Anterior cingulate cortex (tissue), 58 donors: Measurements from ENCODE around the gene DLG2.
"Not testable (repeated sequence)": the region's sequence is repeated elsewhere in the genome, so short reads cannot be mapped to it uniquely, and the experiment has no call there.

Experiments used
- DNase-seq, 58 donors: peaks; one replicate each; lab custom pipeline; 2025; lab: John Stamatoyannopoulos, UW

Gene DLG2

GRCh38 chr11:85475660-85476517 lies 151.3 kb downstream of the DLG2 start:
- no peak for DNase-seq

GRCh38 chr11:85472953-85473352 lies 154.2 kb downstream of the DLG2 start:
- DNase-seq = no peak

GRCh38 chr11:85464283-85464682 lies 162.9 kb downstream of the DLG2 start:
- no peak for DNase-seq

- no peak for DNase-seq
These were observed 167.8 kb downstream of the DLG2 start for GRCh38 chr11:85459304-85459703.

- no peak for DNase-seq
These were observed 182.7 kb downstream of the DLG2 start for GRCh38 chr11:85444479-85444878.

- no peak for DNase-seq
These were observed 186.9 kb downstream of the DLG2 start for GRCh38 chr11:85440273-85440672.

GRCh38 chr11:85438328-85438727 lies 188.8 kb downstream of the DLG2 start:
- no peak for DNase-seq

GRCh38 chr11:85431319-85431718 lies 195.8 kb downstream of the DLG2 start:
- peak in 1 of 58 donors; percentile 1 for DNase-seq

GRCh38 chr11:85423794-85424193 lies 203.3 kb downstream of the DLG2 start:
- DNase-seq = no peak

GRCh38 chr11:85423316-85423715 lies 203.8 kb downstream of the DLG2 start:
- DNase-seq = no peak

GRCh38 chr11:85414175-85414574 lies 213.0 kb downstream of the DLG2 start:
- DNase-seq = no peak

GRCh38 chr11:85407648-85408047 lies 219.5 kb downstream of the DLG2 start:
- DNase-seq = no peak

- no peak for DNase-seq
These were observed 220.3 kb downstream of the DLG2 start for GRCh38 chr11:85406841-85407240.

- no peak for DNase-seq
These were observed 220.8 kb downstream of the DLG2 start for GRCh38 chr11:85406316-85406715.

- not testable (repeated sequence) for DNase-seq
These were observed 231.6 kb downstream of the DLG2 start for GRCh38 chr11:85395515-85396055.

GRCh38 chr11:85394283-85394682 lies 232.9 kb downstream of the DLG2 start:
- DNase-seq = no peak

GRCh38 chr11:85391141-85391540 lies 236.0 kb downstream of the DLG2 start:
- no peak for DNase-seq

GRCh38 chr11:85385547-85385946 lies 241.6 kb downstream of the DLG2 start:
- no peak for DNase-seq

- no peak for DNase-seq
These were observed 242.0 kb downstream of the DLG2 start for GRCh38 chr11:85385111-85385510.

GRCh38 chr11:85379066-85379465 lies 248.1 kb downstream of the DLG2 start:
- no peak for DNase-seq

GRCh38 chr11:85377901-85378300 lies 249.2 kb downstream of the DLG2 start:
- DNase-seq = no peak

- no peak for DNase-seq
These were observed 267.3 kb downstream of the DLG2 start for GRCh38 chr11:85359859-85360258.
